ENCODE data around the gene ZNF578.

Gene ZNF578

DNA sequence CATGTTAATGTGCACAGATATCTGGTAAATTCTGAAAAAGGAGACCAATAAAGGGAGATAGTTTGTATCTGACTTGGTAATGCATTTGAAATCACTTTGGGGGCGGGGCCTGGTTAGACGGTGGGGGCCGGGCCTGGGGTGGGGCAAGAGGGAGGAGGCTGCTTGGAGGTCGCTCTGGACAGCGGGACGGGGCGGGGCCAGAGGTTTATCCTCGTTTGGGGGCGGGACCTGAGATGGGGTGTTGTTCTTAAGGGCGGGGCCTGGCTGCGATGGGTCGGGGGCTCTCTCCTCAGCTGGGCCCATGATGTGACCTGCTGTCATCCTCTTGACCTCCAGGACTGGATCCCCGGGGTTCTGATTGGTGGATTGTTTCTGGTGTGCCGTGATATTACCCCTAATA is 69.2 kb downstream of the ZNF578 start:
- Histone ChIP-seq H3K9me2 (replicated peaks; ENCODE audit: insufficient read depth, low read length) (no peaks in the 10 kb centered on the region), H2AFZ (ENCODE audit: low read length) (no peak overlapping the region)

DNA sequence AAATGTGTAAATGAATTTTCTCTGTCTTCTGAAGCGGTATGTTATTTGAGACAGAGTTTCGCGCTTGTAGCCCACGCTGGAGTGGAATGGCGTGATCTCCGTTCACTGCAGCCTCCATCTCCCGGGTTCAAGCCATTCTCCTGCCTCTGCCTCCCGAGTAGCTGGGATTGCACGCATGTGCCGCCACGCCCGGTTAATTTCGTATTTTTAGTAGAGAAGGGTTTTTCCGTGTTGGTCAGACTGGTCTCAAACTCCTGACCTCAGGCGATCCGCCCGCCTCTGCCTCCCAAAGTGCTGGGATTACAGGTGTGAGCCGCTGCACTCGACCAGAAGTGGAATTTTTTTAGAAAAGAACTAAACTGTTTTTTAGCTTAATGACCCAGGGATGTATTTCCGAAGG is 70.7 kb downstream of the ZNF578 start:
- H3K36me3 ChIP-seq (replicated peaks; ENCODE audit: insufficient read depth, low read length) = no peaks in the 10 kb centered on the region
- TF ChIP-seq EZH2 (optimal IDR thresholded peaks at IDR 0.05; ENCODE audit: low read depth, low read length) (no peak), EZH2phosphoT487 (IDR thresholded peaks at IDR 0.05; ENCODE audit: low read length) (no peak)
- TF ChIP-seq, protein P1, sequence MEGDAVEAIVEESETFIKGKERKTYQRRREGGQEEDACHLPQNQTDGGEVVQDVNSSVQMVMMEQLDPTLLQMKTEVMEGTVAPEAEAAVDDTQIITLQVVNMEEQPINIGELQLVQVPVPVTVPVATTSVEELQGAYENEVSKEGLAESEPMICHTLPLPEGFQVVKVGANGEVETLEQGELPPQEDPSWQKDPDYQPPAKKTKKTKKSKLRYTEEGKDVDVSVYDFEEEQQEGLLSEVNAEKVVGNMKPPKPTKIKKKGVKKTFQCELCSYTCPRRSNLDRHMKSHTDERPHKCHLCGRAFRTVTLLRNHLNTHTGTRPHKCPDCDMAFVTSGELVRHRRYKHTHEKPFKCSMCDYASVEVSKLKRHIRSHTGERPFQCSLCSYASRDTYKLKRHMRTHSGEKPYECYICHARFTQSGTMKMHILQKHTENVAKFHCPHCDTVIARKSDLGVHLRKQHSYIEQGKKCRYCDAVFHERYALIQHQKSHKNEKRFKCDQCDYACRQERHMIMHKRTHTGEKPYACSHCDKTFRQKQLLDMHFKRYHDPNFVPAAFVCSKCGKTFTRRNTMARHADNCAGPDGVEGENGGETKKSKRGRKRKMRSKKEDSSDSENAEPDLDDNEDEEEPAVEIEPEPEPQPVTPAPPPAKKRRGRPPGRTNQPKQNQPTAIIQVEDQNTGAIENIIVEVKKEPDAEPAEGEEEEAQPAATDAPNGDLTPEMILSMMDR (IDR thresholded peaks at IDR 0.05; ENCODE audit: low read length) = no peak
- DNase-seq = no peak
- H3K9me2 ChIP-seq (replicated peaks; ENCODE audit: insufficient read depth, low read length) = no peaks in the 10 kb centered on the region
- no peak overlapping the region for H2AFZ ChIP-seq (ENCODE audit: low read length)
- no peak overlapping the region for H3K4me2 ChIP-seq (ENCODE audit: low read depth, low read length)
- no peak overlapping the region for H3K27ac ChIP-seq (ENCODE audit: low read length)
- no peak overlapping the region for H3K4me3 ChIP-seq (ENCODE audit: low read length)
- H3K4me1 ChIP-seq (ENCODE audit: low read length) = no peaks in the 10 kb centered on the region
- H3F3A ChIP-seq (ENCODE audit: insufficient read depth, low read length) = no peaks in the 10 kb centered on the region
- H3K9ac ChIP-seq (ENCODE audit: low read length) = no peak overlapping the region
- no peaks in the 10 kb centered on the region for H3K27me3 ChIP-seq (replicated peaks; ENCODE audit: insufficient read depth, low read length)
- no peaks in the 10 kb centered on the region for H4K20me1 ChIP-seq (ENCODE audit: insufficient read depth, low read length)
- H3K79me2 ChIP-seq (ENCODE audit: low read length) = no peaks in the 10 kb centered on the region
- H3K9me3 ChIP-seq (replicated peaks; ENCODE audit: insufficient read depth, low read length) = no peaks in the 10 kb centered on the region

More for the DNA sequence above, 69.2 kb downstream of the ZNF578 start:
- no peak for DNase-seq
- H3K27me3 ChIP-seq (replicated peaks; ENCODE audit: insufficient read depth, low read length) = no peaks in the 10 kb centered on the region
- H3F3A ChIP-seq (ENCODE audit: insufficient read depth, low read length) = no peaks in the 10 kb centered on the region
- H4K20me1 ChIP-seq (ENCODE audit: insufficient read depth, low read length) = no peaks in the 10 kb centered on the region
- H3K27ac ChIP-seq (ENCODE audit: low read length) = no peak overlapping the region
- H3K79me2 ChIP-seq (ENCODE audit: low read length) = no peaks in the 10 kb centered on the region
- no peak for TF ChIP-seq EZH2phosphoT487 (IDR thresholded peaks at IDR 0.05; ENCODE audit: low read length)
- TF ChIP-seq, protein P1 (IDR thresholded peaks at IDR 0.05; ENCODE audit: low read length) = no peak
- no peak for TF ChIP-seq EZH2 (optimal IDR thresholded peaks at IDR 0.05; ENCODE audit: low read depth, low read length)
- H3K4me3 ChIP-seq (ENCODE audit: low read length) = no peak overlapping the region
- H3K4me1 ChIP-seq (ENCODE audit: low read length) = no peaks in the 10 kb centered on the region
- no peak overlapping the region for H3K4me2 ChIP-seq (ENCODE audit: low read depth, low read length)
- no peaks in the 10 kb centered on the region for H3K36me3 ChIP-seq (replicated peaks; ENCODE audit: insufficient read depth, low read length)
- no peak overlapping the region for H3K9ac ChIP-seq (ENCODE audit: low read length)
- H3K9me3 ChIP-seq (replicated peaks; ENCODE audit: insufficient read depth, low read length) = no peaks in the 10 kb centered on the region

DNA sequence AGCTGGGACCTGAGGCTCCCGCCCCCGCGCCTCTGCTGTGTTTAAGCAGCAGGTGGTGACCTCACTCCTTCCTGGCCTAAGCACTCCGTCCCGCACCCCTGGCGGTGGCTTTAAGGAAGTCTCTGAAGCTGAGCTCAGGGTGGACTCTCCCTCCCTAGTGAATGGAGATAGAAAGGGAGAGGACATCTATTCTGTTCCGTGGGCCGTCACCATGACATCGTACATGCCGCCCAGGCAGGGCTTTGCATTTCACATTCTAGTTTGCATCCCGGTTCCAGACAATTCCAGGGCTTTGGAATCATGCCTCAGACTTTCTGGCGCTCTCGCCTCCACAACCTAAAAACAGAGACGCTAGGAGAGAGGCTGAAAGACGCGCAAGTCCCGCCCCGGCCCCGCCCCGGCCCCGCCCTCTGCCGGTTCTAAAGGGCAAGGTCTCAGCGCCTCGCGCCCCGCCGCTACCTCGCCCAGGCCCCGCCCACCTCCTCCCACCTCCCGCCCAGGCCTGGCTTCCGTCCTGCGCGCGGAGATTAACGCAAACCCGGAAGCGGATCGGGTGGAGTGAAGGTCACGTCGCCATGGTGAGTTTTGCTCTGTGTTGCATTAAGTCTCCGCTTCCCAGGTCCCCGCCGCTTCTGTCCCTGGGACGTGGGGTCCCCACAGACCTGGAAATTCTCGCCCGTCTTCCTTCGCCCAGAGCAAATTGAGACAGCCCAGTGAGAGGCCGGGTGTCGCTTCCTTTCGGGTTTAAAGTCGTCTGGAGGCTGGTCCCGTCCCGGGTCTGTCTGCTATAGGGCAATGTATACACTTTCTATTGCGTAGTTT is 74.0 kb downstream of the ZNF578 start, which contains the start of gene ZNF808:
Gene ZNF808 (plus strand): TSS at position 535 of the 822 bp plus-strand sequence. CDS start 15,617 bp downstream, outside the sequence.
- H3K36me3 ChIP-seq (replicated peaks; ENCODE audit: insufficient read depth, low read length) = no peaks in the 10 kb centered on the region
- H3F3A ChIP-seq (ENCODE audit: insufficient read depth, low read length) = no peaks in the 10 kb centered on the region
- no peaks in the 10 kb centered on the region for H3K27me3 ChIP-seq (replicated peaks; ENCODE audit: insufficient read depth, low read length)
- no peak for TF ChIP-seq EZH2phosphoT487 (IDR thresholded peaks at IDR 0.05; ENCODE audit: low read length)
- no peak for TF ChIP-seq EZH2 (optimal IDR thresholded peaks at IDR 0.05; ENCODE audit: low read depth, low read length)
- TF ChIP-seq, protein P1 (IDR thresholded peaks at IDR 0.05; ENCODE audit: low read length) = peak; percentile 43
- H3K79me2 ChIP-seq (ENCODE audit: low read length) = no peaks in the 10 kb centered on the region
- DNase-seq = peak; percentile 79
- no peaks in the 10 kb centered on the region for H3K9me3 ChIP-seq (replicated peaks; ENCODE audit: insufficient read depth, low read length)
- peak within 1 kb of the TSS; percentile 69 for H3K4me3 ChIP-seq (ENCODE audit: low read length)
- H3K27ac ChIP-seq (ENCODE audit: low read length) = peak within 1 kb of the TSS; percentile 39; the same call in 1 of the 2 replicates
- no peaks in the 10 kb centered on the region for H4K20me1 ChIP-seq (ENCODE audit: insufficient read depth, low read length)
- H3K9me2 ChIP-seq (replicated peaks; ENCODE audit: insufficient read depth, low read length) = no peaks in the 10 kb centered on the region
- H3K4me2 ChIP-seq (ENCODE audit: low read depth, low read length) = peak within 1 kb of the TSS; percentile 72
- H2AFZ ChIP-seq (ENCODE audit: low read length) = peak within 1 kb of the TSS; percentile 98
- H3K9ac ChIP-seq (ENCODE audit: low read length) = peak within 1 kb of the TSS; percentile 49; the same call in 1 of the 2 replicates
- no peaks in the 10 kb centered on the region for H3K4me1 ChIP-seq (ENCODE audit: low read length)

Data from MM.1S (cell line).